Measurements from ENCODE around the gene CHST10.

CHST10 gene

GRCh38 chr2:100416397-100416934 is 1.0 kb downstream of the CHST10 start:
- no peak for DNase-seq (ENCODE audit: low spot score)

GRCh38 chr2:100413571-100413970 is 3.9 kb downstream of the CHST10 start:
- DNase-seq (ENCODE audit: low spot score): no peak

- no peak for DNase-seq (ENCODE audit: low spot score)
Measured at GRCh38 chr2:100412881-100413321, 4.6 kb downstream of the CHST10 start.

- no peak for DNase-seq (ENCODE audit: low spot score)
Measured at GRCh38 chr2:100412466-100412865, 5.0 kb downstream of the CHST10 start.

GRCh38 chr2:100411841-100412292 is 5.6 kb downstream of the CHST10 start:
- DNase-seq (ENCODE audit: low spot score): no peak

- DNase-seq (ENCODE audit: low spot score): no peak
Measured at GRCh38 chr2:100409975-100410647, 7.4 kb downstream of the CHST10 start.

GRCh38 chr2:100409461-100409860 is 8.0 kb downstream of the CHST10 start:
- DNase-seq (ENCODE audit: low spot score): no peak

- DNase-seq (ENCODE audit: low spot score): no peak
Measured at GRCh38 chr2:100408941-100409340, 8.5 kb downstream of the CHST10 start.

- no peak for DNase-seq (ENCODE audit: low spot score)
Measured at GRCh38 chr2:100408104-100408503, 9.4 kb downstream of the CHST10 start.

- DNase-seq (ENCODE audit: low spot score): no peak
Measured at GRCh38 chr2:100407563-100407962, 9.9 kb downstream of the CHST10 start.

GRCh38 chr2:100407073-100407472 is 10.4 kb downstream of the CHST10 start:
- DNase-seq (ENCODE audit: low spot score): no peak

GRCh38 chr2:100406120-100406508 is 11.4 kb downstream of the CHST10 start:
- DNase-seq (ENCODE audit: low spot score): no peak

GRCh38 chr2:100405403-100406119 is 11.9 kb downstream of the CHST10 start:
- no peak for DNase-seq (ENCODE audit: low spot score)

- DNase-seq (ENCODE audit: low spot score): no peak
Measured at GRCh38 chr2:100404411-100404810, 13.1 kb downstream of the CHST10 start.

- DNase-seq (ENCODE audit: low spot score): no peak
Measured at GRCh38 chr2:100403722-100404121, 13.7 kb downstream of the CHST10 start.

- DNase-seq (ENCODE audit: low spot score): no peak
Measured at GRCh38 chr2:100401268-100401667, 16.2 kb downstream of the CHST10 start.

- no peak for DNase-seq (ENCODE audit: low spot score)
Measured at GRCh38 chr2:100399714-100400113, 17.8 kb downstream of the CHST10 start.

- no peak for DNase-seq (ENCODE audit: low spot score)
Measured at GRCh38 chr2:100397976-100398375, 19.5 kb downstream of the CHST10 start.

GRCh38 chr2:100397118-100397860 is 20.2 kb downstream of the CHST10 start:
- no peak for DNase-seq (ENCODE audit: low spot score)

GRCh38 chr2:100396483-100396882 is 21.0 kb downstream of the CHST10 start:
- no peak for DNase-seq (ENCODE audit: low spot score)

- no peak for DNase-seq (ENCODE audit: low spot score)
Measured at GRCh38 chr2:100395532-100396350, 21.7 kb downstream of the CHST10 start.

All from CD4-positive, alpha-beta T cell treated with Interleukin-6 at 100 ng/mL for 8 hours (primary cell).